ENCODE data around the gene CDKN1B.
"Not testable (repeated sequence)": the region's sequence is repeated elsewhere in the genome, so short reads cannot be mapped to it uniquely, and the experiment has no call there.

Gene CDKN1B

GRCh38 chr12:12725086-12725955, 8.2 kb downstream of the CDKN1B start:
- peak; percentile 25 for DNase-seq

DNA sequence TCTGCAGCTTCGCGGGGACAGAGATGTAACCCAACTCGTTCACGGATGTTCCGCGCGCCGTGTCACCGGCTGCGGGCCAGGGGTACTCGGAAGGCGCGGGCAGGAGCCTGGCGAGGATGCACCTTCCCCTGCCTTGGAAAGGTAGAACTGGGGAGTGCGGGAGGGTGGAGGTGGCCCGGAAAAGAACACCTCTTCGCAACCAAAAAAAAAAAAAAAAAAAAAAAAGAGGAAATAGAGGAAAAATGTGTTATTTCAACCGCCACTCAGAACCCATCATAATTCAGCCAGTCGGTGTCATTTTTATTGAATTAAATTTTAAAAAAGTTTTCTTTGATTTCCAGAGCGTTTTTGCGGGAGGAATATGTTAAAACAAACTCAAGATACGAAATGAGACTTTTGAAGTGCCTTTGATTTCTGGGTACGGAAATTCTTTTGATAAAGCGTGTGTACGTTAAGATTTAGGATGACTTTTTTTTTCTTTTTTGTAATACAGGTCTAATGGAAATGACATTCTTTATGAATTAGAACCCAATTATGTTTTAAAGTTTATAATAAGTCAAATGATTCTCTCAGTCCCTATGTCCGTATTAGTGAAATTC, 8.9 kb downstream of the CDKN1B start:
- DNase-seq = no peak

- DNase-seq = no peak
These were observed 9.5 kb downstream of the CDKN1B start for GRCh38 chr12:12726555-12727093.

GRCh38 chr12:12731178-12731577, 14.0 kb downstream of the CDKN1B start:
- DNase-seq = no peak

DNA sequence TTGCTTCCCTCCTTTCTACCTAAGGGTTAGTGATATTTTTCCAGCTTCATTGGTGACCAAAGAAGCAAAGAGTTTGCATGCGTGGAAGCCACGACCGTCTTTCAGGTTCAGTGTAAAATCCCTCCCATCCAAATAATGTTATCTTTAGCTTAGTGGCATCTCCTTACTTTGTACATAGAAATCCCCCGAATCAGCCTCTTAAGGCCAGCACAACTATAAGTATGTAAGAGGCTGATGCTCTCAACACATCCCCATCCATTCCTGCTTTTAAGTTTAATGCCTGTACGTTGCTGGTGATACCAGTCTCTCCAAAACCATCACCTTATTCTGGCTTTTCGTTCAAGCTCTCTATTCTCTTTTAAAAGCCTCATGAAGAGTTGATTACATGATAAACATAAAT, 14.6 kb downstream of the CDKN1B start:
- DNase-seq = no peak

GRCh38 chr12:12733118-12733517, 15.9 kb downstream of the CDKN1B start:
- DNase-seq = no peak

DNA sequence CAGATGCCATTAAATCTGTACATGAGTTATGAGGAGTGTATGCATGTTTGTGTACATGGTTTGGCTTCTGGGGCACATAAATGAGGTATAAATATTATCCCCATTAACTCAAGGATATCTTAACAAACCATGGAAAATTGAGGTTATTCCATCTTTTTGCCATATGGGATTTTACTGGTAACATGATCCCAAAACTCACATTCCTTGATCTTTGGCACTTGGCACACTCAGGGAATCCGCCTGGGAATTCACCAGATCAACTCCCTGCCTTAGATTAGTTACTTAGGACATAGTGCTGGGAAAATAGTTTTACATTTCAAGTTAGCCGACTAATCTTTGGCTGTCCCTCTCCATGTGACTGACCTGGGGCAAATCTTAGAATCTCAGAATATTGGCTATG, 16.9 kb downstream of the CDKN1B start:
- no peak for DNase-seq

DNA sequence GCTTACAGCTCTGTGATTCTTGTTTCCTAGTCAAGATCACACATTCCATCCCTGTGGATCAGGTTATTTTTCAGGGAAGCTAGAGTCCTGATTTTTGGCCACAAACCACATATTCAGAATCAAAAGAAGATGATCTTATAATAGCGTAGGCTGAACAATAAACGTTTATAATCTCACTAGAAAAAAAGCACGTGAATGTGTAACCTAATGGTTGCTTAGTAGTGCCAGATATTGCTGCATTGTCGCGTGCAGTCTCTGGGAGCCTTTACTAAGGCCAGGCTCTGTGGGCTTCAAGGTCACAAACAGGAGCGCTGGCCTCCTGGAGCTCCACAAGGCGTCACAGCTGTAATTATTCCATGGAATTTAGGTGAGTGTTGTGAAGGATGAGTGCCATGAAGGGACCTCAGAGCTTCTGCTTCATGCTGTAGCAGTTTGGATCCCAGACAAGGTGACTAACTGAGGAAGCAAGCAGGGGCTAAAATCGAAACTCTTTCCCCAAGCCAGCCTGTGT, 17.4 kb downstream of the CDKN1B start:
- DNase-seq = no peak

- DNase-seq = no peak
These were observed 18.1 kb downstream of the CDKN1B start for GRCh38 chr12:12735301-12735700.

DNA sequence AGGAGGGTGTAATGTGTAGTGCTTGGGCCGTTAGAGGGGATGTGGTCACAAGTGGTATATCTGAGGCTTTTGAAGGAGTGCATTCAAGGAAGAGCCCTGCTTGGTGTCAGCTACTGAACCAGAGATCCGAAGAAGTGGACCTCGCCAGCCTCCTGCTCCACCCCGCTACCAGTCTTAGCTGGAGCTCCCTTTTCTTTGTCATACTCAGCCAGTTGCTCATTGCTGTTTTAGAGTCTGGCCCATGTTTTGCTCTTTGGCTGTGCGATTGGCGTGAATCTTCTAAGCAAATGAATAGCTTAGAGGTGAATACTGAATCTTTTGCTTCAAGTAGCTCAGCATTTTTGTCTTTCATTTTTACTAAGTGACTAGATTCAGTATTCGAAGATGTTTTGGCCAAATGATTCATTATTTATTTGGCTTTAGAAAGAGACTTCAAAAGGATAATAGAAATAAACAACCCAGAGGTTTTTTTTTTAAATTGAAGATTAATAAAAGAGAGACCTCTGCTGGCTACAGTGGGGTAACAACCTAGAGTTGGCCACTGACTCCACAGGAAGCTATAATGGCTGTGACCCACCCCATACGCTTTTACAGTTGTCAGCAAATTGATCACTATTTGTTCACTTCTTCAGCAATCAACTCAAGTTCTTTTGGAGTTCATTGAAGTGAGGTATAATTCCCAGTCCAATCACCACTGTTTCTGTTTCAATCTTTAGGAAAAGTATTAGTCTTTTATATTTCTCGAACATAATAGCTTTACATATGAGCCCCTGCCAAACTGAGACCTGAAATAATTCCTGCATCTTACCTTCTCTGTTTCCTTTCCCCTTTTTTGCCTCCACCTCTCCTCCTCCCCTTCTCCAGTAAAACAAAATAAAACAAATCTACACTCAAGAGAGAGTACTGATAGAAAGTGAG, 19.9 kb downstream of the CDKN1B start:
- DNase-seq = no peak

DNA sequence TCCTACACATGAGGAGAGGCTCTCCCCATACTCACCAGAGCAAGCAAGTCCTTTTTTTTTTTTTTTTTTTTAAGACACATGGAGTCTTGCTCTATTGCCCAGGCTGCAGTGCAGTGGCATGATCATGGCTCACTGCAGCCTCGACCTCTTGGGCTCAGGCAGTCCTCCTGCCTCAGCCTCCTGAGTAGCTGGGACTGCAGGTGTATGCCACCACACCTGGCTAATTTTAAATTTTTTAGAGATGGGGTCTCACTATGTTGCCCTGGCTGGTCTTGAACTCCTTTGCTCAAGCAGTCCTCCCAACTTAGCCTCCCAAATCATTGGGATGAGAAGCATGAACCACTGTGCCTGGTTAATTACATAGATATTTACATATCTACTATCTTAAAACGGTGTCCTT, 21.0 kb downstream of the CDKN1B start:
- not testable (repeated sequence) for DNase-seq

DNA sequence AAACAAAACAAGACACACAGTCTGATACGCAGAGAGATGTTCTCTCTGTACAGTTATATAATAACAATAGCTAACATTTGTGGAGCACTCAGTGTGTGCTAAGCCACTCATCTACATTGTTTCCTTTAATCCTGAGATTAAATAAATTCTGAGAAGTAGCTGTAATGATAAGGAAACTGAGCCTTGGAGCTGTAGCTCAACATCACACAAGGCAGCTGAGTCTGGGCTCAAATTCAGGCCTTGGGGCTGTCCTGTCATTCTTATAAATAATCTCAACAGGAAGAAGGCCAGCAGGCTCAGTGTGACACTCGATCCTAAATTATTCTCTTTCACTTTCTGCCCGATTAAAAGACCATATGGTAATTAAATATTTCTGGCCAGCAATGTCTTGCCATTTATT, 24.5 kb downstream of the CDKN1B start:
- no peak for DNase-seq

DNA sequence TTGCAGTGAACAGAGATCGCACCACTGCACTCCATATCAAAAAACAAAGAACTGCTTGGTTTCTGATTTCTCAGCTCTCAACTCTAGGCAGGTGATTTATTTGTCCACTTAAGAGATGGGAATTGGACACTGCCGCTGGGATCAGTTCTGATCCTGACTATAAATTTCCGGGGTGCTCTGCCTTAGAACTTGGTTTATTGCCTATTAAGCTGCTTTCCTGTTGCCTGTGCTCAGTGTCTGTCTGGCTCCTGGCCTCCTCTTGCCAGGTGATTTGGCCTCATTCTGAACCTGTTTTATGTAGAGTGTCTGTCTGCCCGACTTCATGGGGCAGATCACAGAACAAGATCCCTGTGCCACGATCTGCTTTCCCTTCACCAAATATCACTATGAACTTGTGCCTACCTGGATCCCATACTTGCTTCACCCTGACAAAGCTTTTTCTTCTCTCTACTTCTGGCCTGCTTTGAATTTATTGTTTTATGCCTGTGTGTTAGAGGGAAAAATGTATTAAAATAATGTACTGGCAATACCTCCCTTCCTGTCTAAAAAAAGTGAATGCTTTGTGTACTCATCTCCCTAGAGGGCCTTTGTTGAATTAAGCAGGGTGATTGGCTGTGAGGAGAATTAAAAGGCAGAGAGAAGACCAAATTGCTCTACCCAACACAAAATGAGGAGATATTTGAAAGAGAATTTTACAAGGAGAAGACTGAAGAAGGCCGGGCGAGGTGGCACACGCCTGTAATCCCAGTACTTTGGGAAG, 27.6 kb downstream of the CDKN1B start:
- DNase-seq = no peak

GRCh38 chr12:12745576-12746211, 28.5 kb downstream of the CDKN1B start:
- no peak for DNase-seq

DNA sequence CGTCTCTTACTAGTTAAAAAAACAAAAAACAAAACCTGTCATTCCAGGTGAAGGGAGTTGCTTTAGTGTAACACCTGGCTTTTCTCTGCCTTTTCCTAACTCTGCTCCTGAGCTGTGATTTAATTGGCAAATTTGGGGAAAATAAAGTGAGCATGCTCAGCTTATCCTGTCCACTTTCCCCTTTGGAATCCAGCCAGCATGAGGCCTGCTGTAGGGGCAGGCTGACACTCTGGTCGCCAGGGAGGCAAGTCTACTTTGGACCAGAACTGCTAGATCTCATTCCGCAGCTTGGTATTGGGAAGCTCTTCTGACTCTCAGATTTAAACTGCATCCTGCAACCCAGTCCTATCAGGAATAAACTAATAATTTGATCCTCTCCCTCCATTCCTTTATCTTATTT, 30.1 kb downstream of the CDKN1B start:
- no peak for DNase-seq

GRCh38 chr12:12748044-12748443, 30.9 kb downstream of the CDKN1B start:
- no peak for DNase-seq

DNA sequence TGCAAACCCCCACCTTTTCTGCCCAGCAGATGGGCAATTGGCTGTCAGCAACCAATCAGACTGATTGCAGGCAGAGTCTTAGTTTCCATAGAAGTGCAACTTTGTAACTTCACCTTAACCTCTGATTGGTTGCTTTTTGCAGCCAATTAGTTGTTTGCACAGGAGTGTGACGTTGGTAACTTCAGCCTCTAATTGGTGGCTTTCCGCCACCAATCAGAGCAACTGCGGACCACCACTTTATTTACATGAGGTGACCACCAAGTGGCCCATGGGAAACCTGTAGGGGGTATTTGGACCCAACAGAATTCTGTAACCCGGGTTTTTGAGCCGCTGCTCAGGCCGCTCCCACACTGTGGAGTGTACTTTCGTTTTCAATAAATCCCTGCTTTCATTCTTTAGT, 32.3 kb downstream of the CDKN1B start:
- no peak for DNase-seq

DNA sequence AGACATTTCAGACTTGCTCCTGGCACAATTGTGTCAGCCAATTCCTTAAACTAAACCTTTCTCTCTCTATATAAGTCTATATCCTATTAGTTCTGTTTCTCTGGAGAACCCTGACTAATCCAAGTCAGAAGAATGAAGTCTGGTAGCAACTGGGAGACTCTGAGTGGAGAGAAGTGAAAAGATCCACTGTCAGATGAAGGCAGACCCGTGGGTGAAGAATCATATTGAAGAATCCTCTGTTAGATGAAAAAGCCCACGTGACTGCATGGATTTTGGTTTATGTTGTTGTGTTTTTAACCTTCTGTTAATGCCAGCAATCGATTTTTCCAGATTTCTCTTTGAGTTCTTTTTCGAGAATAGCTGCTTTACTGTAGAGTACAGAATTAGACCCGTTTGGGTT, 38.8 kb downstream of the CDKN1B start:
- no peak for DNase-seq

GRCh38 chr12:12757121-12757520, 40.0 kb downstream of the CDKN1B start:
- no peak for DNase-seq

- DNase-seq = no peak
These were observed 42.2 kb downstream of the CDKN1B start for GRCh38 chr12:12759234-12759915.

- no peak for DNase-seq
These were observed 47.7 kb downstream of the CDKN1B start for GRCh38 chr12:12764824-12765223.
